Glomerular endothelial cell (primary cell): ENCODE data around the gene PABPN1. TPM values are rescaled to one million over a fixed set of nuclear protein-coding genes. Genes with fewer than 3 reads are reported as not detected.

ENCODE experiments used
- total RNA-seq: library from RNA; depleted of rRNA; stranded (reverse); fragments of >200 nt; gene quantifications from 2 replicates; pipeline ENCODE4 v1.2.3, GENCODE V29; 2015

Gene PABPN1
- total RNA-seq, 1 donor from 2014 or later: 79.2 TPM

Other genes with a start within 250 kb of the PABPN1 start
- 91.2 and 142 TPM in 2 replicates for gene ACIN1, start 226.3 kb upstream of the PABPN1 start, total RNA-seq
- 41.0 and 73.7 TPM in 2 replicates for gene C14orf119, start 226.0 kb upstream of the PABPN1 start, total RNA-seq
- gene CIROP, start 216.5 kb upstream of the PABPN1 start, total RNA-seq: not detected in 2 replicates
- not detected in 2 replicates for gene CEBPE, start 202.2 kb upstream of the PABPN1 start, total RNA-seq
- 0.29 TPM in 1 of 2 replicates, not detected in the other for gene SLC7A8, start 137.8 kb upstream of the PABPN1 start, total RNA-seq
- gene RNF212B, start 83.5 kb upstream of the PABPN1 start, total RNA-seq: not detected in 2 replicates
- 13.8 and 14.6 TPM in 2 replicates for gene HOMEZ, start 35.3 kb upstream of the PABPN1 start, total RNA-seq
- 1.3 and 4.7 TPM in 2 replicates for gene PPP1R3E, start 18.6 kb upstream of the PABPN1 start, total RNA-seq
- gene BCL2L2, start 14.6 kb upstream of the PABPN1 start, total RNA-seq: 12.6 and 23.5 TPM in 2 replicates
- gene SLC22A17, start 31.4 kb downstream of the PABPN1 start, total RNA-seq: 1.2 and 7.3 TPM in 2 replicates
- 0.24 and 0.82 TPM in 2 replicates for gene EFS, start 43.7 kb downstream of the PABPN1 start, total RNA-seq
- gene IL25, start 51.4 kb downstream of the PABPN1 start, total RNA-seq: not detected in 2 replicates
- gene CMTM5, start 55.6 kb downstream of the PABPN1 start, total RNA-seq: not detected in 2 replicates
- gene MYH6, start 86.8 kb downstream of the PABPN1 start, total RNA-seq: not detected in 2 replicates
- gene MYH7, start 114.2 kb downstream of the PABPN1 start, total RNA-seq: not detected in 2 replicates
- gene NGDN, start 148.2 kb downstream of the PABPN1 start, total RNA-seq: 24.6 and 26.5 TPM in 2 replicates
- 0.93 and 1.8 TPM in 2 replicates for gene ZFHX2, start 230.3 kb downstream of the PABPN1 start, total RNA-seq
- gene THTPA, start 234.8 kb downstream of the PABPN1 start, total RNA-seq: 3.3 and 9.2 TPM in 2 replicates
- 36.8 and 38.9 TPM in 2 replicates for gene AP1G2, start 246.3 kb downstream of the PABPN1 start, total RNA-seq